ENCODE results near the gene SZRD1. TPM values are rescaled to one million over a fixed set of nuclear protein-coding genes. Genes with fewer than 3 reads are reported as not detected.

Gene SZRD1
- total and polyA plus RNA-seq, 2 of the 4 experiments (the other 2 are of a cell fraction) = 119 to 149 TPM

GRCh38 chr1:16436946-16437474 is 70.0 kb downstream of the SZRD1 start, which contains the start of gene SPATA21:
SPATA21 (minus strand) TSS chr1:16437424; CDS start chr1:16431371, 6,053 bp downstream.
- no peak within 1 kb of the TSS for H3K4me3 ChIP-seq (ENCODE audit: insufficient read depth, low read depth, low read length)
- no peaks in the 10 kb centered on the region for H3K9me3 ChIP-seq (ENCODE audit: control insufficient read depth, insufficient read depth, low read length)
- POLR2A ChIA-PET (ENCODE audit: unreplicated experiment) = no interaction called here
- no peak within 1 kb of the TSS for H3K56ac ChIP-seq (ENCODE audit: extremely low read depth, insufficient read depth, low read length)
- no peak within 1 kb of the TSS for H2AFZ ChIP-seq (replicated peaks; ENCODE audit: low read length, poor library complexity)
- H3K27ac ChIP-seq (ENCODE audit: insufficient read depth, low read length) = no peak within 1 kb of the TSS
- in situ Hi-C loops (cut with MboI; ENCODE audit: low sequenced_read_pairs) = no loop called here
- H4K8ac ChIP-seq (ENCODE audit: low read depth in 2 of 2, low read length in 2 of 2) = no peak within 1 kb of the TSS
- peaks cover 2% of the 10 kb centered on the region; the same call in 1 of the 2 replicates for H3K27me3 ChIP-seq (ENCODE audit: control insufficient read depth, insufficient read depth, low read length)
- H3K18ac ChIP-seq (ENCODE audit: low read depth, low read length) = no peak within 1 kb of the TSS
- peaks cover 12 to 19% of the 10 kb centered on the region in 2 experiments; a peak in 3 of 4 replicates for H3K79me1 ChIP-seq (ENCODE audit: low read depth in 1 of 2, low read length in 2 of 2)
- dilution Hi-C loops (cut with HindIII; ENCODE audit: low sequenced_read_pairs, unreplicated experiment) = no loop called here
- WGBS, 2 experiments (ENCODE audit: extremely low coverage in 2 of 2, insufficient read length in 1 of 2) = 60% methylated on average over 1 of the region's 3 CpGs; no CpG with 5 or more reads in 1 of the 2 experiments
- H4K20me1 ChIP-seq (ENCODE audit: insufficient read depth, low read length) = 0 out of 2 replicates have a peak, but pooled peaks cover 7% of the 10 kb centered on the region
- intact Hi-C loops (cut with micrococcal nuclease) = no loop called here
- ATAC-seq (ENCODE audit: low read depth) (no peak), DNase-seq (no peak)
- H3K4me2 ChIP-seq (ENCODE audit: low read depth, low read length) = no peak within 1 kb of the TSS
- H3K23ac ChIP-seq (ENCODE audit: low read depth, low read length) = no peak within 1 kb of the TSS
- no peak within 1 kb of the TSS for H4K91ac ChIP-seq (ENCODE audit: insufficient read depth, low read depth, low read length)
- H2BK15ac ChIP-seq (ENCODE audit: low read depth, low read length) = no peak within 1 kb of the TSS
- no peak within 1 kb of the TSS for H2BK120ac ChIP-seq (ENCODE audit: low read depth, low read length)
- H3K36me3 ChIP-seq (ENCODE audit: control insufficient read depth, insufficient read depth, low read length) = no peaks in the 10 kb centered on the region
- H3K14ac ChIP-seq (replicated peaks; ENCODE audit: low read depth, low read length) = no peak within 1 kb of the TSS
- H2AK9ac ChIP-seq (replicated peaks; ENCODE audit: low read depth, low read length, poor library complexity) = no peak within 1 kb of the TSS
- no peak within 1 kb of the TSS for H2BK5ac ChIP-seq (ENCODE audit: low read depth, low read length, poor library complexity, severe bottlenecking)
- H2AK5ac ChIP-seq (ENCODE audit: low read depth, low read length) = no peak within 1 kb of the TSS
- no peaks in the 10 kb centered on the region for H3K9me1 ChIP-seq (ENCODE audit: insufficient read depth, low read length)
- no peak within 1 kb of the TSS for H3K4ac ChIP-seq (ENCODE audit: low read depth, low read length)
- CTCF ChIA-PET = no interaction called here
- H3K9ac ChIP-seq (ENCODE audit: low read depth, low read length) = no peak within 1 kb of the TSS
- H3K4me1 ChIP-seq (ENCODE audit: control insufficient read depth, insufficient read depth, low read length) = no peaks in the 10 kb centered on the region; the same call in 1 of the 2 replicates
- TF ChIP-seq NFE2L2 (IDR thresholded peaks at IDR 0.05; ENCODE audit: low read depth, low read length) (no peak), SMC3 (IDR thresholded peaks at IDR 0.05; ENCODE audit: low read depth, low read length) (no peak), RFX5 (IDR thresholded peaks at IDR 0.05; ENCODE audit: low read depth, low read length) (no peak), RCOR1 (IDR thresholded peaks at IDR 0.05; ENCODE audit: insufficient replicate concordance, low read length) (no peak), MAFK (IDR thresholded peaks at IDR 0.05; ENCODE audit: low read depth, low read length) (no peak), RAD21 (IDR thresholded peaks at IDR 0.05; ENCODE audit: low read length) (no peak), USF2 (IDR thresholded peaks at IDR 0.05; ENCODE audit: low read depth, low read length) (no peak), CHD1 (IDR thresholded peaks at IDR 0.05; ENCODE audit: low read depth, low read length) (no peak), MAZ (IDR thresholded peaks at IDR 0.05; ENCODE audit: borderline replicate concordance, low read depth, low read length) (no peak), FOS (IDR thresholded peaks at IDR 0.05; ENCODE audit: low read depth, low read length) (no peak), CEBPB (IDR thresholded peaks at IDR 0.05; ENCODE audit: low read depth, low read length) (no peak), POLR2A (IDR thresholded peaks at IDR 0.05; ENCODE audit: low read depth, low read length) (no peak), MXI1 (IDR thresholded peaks at IDR 0.05; ENCODE audit: borderline replicate concordance, low read depth, low read length) (no peak)
- TF ChIP-seq, protein P1, sequence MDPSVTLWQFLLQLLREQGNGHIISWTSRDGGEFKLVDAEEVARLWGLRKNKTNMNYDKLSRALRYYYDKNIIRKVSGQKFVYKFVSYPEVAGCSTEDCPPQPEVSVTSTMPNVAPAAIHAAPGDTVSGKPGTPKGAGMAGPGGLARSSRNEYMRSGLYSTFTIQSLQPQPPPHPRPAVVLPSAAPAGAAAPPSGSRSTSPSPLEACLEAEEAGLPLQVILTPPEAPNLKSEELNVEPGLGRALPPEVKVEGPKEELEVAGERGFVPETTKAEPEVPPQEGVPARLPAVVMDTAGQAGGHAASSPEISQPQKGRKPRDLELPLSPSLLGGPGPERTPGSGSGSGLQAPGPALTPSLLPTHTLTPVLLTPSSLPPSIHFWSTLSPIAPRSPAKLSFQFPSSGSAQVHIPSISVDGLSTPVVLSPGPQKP (IDR thresholded peaks at IDR 0.05; ENCODE audit: borderline replicate concordance, low read depth, low read length) = no peak
- no TSS peak for BruUV-seq (replicated peaks)
- H4K5ac ChIP-seq (ENCODE audit: low read depth, low read length) = no peak within 1 kb of the TSS
- no peak within 1 kb of the TSS for H2BK20ac ChIP-seq (ENCODE audit: low read depth, low read length)

Measured in IMR-90 (cell line).